ENCODE results near the gene TMCC1.
"Not testable (repeated sequence)": the region's sequence is repeated elsewhere in the genome, so short reads cannot be mapped to it uniquely, and the experiment has no call there.

TMCC1 gene

DNA sequence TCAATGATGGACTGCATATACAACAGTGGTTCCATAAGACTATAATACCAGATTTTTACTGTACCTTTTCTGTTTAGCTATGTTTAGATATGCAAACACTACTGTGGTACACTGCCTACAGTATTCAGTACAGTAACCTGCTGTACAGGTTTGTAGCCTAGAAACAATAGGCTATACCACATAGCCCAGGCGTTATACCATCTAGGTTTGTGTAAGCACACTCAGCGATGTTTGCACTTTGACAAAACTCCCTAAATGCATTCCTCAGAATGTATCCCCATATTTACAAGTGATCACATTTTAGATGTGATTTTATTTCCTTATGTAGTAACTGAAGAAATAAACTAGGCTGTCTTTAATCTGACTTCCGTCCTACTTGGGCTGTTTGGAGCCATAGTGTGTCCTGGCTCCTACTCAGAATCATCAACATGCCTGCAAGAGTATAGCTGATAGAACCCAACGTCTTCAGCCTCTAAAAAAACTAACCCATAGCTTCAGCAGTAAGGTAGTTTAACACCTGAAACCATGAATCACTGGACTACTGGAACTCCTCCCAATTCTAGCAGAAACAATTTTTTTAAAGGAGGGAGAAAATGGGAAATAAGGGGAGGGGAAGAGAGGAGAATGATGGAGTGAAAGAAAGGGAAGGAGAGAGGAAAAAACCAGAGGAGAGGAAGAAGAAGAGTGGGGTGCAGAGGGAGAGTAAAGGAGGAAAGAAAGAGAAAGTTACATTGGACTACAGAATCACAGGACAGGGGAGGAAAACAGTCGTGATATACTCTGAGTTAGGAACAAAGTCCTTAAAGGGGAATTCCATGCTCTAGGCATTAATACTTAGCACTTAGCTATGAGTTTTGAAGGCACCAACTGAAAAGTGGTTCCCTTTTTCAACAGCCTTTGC is 219.4 kb downstream of the TMCC1 start:
- no peak for DNase-seq

DNA sequence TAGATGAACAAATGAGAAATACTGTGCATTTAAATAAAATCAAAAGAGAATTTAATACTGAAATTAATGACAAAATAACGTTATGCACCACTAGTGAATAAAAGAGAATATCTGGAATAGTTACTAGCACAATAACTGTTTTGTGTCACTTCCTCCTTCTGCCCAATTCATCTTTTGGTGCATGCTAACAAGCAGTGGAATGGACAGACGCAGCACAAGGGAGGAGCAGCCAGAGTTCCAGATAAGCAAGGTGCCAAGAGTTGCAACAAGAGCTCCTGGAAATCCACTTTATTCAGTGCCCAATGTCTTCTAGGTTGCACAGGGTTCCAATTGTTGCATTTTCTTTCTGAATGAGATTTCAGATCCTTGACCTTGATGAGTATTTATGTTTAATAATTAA is 220.5 kb downstream of the TMCC1 start:
- DNase-seq: no peak

DNA sequence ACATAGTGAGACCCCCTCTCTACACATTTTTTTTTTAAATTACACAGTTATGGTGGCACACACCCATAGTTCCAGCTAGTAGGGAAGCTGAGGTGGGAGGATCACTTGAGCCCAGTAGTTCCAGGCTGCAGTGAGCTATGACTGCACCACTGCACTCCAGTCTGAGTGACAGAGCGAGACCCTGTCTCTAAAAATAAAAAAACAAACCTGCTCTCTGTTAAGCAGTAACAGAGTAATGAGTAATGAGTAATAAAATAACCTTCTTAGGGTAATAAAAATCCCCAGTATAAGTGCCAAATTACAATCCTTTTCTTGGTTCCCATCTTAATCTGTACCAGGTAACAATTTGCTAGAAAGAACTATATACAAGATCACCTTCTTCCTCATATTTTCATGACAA is 221.1 kb downstream of the TMCC1 start:
- DNase-seq: no peak

DNA sequence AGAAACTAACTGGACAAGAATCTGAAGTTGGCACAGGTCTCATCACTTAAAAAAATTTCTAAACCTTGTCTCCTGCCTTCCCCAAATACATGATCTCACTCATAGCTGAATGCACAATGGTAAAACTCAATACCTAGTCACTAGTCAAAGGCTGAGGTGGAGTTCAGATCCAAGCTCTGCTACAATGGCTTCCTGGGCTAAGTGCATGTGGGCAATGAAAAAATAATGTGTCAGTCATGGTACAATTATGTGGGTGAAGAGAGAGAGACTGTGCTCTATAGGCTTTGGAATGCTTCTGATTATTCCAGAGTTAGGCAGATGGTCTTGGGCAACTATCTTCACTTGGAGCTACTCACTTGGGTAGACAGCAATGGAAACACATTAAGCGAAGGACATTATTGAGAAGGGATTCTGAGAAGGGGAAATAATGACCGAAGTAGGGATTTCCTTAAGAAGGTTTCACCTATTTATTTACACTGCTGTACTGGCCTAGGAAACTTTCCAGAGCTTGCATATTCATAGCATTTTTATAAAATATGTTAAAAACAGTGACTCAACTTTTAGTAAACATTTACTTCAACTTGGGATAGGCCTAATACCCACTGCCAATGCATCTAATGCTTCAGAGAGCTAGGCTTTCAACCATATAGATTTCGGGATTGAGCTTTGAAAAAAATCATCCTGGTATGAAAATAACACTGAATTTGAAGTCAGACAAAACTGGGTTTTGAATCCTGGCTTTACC is 228.3 kb downstream of the TMCC1 start:
- no peak for DNase-seq

DNA sequence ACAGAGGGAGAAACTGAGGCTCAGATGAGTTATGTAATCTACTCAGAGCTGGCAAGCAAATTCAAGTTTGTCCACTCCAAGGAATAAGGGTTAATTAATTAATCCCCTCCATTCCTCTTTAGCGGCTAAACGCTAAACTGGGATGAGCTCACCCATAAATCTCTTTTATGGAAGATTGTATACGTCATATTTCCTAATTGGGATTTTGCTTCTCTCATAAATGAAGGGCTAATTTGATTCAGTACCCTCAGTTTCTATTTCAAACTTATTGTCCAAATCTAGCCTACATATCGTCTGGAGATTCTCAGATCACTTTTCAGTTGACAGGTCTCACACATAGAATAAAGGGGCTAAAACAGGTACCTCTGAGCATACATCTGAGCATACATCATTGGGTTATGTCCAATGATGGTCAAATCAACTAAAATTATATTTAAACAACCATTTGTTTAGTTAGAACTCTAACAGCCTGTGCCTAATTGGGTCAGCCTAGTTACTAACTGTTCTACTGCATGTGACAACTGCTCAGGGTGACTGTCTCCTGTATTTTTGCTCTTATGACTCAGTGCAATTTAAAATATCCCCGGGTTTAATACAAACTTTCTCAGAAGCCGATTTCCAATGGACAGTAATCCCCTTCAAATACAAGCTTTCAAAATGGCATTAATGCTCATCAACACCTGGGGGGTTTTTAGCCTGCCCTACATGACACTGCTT is 229.4 kb downstream of the TMCC1 start:
- DNase-seq: no peak

DNA sequence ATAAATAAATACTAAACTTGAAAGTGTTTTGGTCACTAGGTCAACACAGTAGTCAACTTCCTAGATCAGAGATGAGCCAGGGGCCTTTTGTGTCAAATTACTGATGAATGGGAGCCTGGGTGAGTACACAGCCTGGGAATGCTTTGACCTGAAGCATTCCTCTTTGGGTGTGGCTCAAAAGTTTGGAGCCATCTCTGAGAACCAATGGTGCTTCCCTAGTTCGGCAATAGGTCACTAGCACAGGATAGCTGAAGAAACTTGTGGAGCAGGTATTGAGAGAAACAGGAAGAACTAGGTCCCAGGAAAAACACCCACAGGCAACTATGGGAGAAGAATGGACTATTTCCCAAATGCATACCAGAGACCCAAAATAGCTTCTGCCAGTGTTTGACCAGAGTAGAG is 230.5 kb downstream of the TMCC1 start:
- DNase-seq: no peak

DNA sequence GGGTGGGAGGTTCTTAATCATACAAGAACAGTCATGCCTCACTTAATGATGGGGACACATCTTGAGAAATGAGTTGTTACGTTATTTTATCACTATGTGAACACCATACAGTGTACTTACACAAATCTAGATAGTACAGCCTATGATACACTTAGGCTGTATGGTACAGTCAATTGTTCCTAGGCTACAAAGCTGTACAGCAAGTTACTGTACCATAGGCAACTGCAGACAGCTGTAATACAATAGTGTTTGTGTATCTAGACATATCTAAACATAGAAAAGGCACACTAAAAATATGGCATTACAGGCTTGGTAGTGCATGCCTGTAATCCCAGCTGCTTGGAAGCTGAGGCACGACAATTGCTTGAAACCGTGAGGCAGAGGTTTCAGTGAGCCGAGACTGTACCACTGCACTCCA is 231.3 kb downstream of the TMCC1 start:
- no peak for DNase-seq

DNA sequence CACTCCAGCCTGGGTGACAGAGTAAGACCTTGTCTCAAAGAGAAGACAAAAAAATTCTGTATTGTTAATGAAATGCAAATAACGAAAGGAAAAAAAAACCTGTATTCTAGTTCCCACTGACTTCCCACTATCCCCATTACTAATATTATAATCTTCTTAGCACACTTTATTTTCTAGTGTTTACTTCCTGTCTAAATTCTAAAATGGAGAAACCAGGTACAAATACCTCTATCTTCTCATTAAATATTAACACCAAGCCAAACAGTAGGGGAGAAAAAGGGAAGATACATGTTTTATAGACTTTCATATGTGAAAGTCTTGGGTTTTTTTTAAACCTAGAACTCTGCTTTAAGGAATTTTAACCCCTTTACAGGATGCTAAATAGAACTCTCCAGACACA is 231.7 kb downstream of the TMCC1 start:
- DNase-seq: no peak

DNA sequence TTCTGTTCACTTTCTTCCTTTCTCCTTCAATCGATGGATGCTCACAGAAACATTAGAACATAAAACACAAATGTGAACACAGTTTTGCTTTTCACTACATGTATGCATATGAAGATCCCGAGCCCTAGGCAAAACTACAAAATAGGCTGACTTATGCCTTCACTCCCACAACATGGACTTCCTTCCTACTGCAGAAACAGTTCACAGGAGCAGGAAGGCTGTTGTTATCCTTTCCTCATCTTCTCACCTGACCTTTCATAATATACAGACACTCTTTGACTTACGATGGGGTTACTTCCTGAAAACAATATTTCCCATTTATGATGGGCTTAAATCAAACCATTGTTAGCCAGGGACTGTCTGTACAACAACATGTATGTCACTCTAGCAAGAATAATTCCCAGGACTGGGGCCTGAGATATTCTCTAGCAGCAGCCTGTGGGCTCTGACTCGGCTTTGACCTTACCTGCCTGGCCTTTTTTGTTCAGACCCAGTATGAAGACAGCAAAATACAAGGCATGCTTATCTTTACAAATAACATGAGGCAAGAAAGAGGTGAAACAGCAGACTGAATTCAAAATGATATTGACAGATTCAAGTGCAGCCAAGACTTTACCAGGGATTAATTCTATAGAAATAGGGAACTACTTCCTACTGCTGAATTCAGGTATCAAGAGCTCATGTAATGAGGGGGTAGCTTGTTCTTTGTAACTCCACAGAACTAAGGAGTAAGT is 235.2 kb downstream of the TMCC1 start:
- DNase-seq: no peak

DNA sequence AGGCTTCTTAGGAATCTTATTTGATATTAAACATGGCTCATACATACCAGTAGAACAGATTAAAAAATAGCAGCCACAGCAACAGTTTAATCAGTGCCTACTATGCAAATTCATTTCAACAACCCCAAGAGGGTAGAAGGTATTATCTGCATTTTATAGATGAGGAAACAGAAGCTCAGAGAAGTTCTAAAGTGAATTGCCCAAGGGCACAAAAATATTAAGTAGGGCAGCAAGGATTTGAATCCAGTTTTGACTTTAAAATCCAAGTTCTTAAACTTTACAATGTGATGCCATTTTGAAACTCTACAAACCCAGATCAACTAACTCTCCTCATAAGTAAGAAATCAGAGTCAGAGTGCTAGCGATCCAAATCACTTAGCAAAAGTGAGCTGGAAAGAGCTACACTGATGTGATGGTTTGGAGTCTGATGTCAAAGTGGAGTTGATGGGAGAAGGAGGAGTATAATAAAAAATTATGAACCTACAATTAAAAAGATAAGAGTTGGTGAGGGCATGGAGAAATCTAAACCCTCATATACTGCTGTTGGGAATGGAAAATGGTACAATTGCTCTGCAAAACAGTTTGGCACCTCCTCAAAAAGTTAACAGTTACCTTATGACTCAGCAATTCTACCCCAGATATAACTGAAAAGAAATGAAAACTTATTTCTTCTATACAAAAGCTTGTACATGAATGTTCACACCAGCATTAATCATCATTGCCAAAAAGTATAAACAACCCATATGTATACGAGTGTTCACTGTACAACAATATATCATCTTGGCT is 236.1 kb downstream of the TMCC1 start:
- DNase-seq: peak in 1 of 5 donors; percentile 8

DNA sequence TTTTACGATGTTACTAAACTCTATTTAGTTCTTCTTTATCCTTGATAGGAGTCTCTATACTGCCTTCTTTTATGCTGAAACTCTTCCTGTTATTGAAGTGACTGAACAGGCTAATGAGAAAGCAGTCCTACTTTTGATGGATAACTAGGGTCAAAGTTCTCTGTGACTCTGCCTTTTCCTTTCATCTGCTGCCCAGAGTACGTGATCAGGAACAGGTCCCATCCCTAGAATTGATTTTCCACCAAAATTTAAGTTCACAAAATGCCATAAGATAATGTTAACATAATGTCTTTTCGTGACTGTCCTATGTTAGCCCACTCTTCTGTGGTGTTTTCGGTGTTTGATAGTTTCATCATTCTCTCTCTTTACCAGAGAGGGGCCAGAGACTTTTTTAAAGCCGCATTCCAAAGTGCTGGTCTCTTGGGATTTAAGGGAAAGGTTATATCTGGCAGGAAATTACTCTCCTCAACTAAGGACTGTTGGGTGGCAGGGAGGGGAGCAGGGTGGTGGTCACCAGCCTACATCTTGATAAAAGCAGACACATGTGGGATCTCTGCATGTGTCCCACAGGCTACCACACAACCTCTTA is 236.8 kb downstream of the TMCC1 start:
- no peak for DNase-seq

DNA sequence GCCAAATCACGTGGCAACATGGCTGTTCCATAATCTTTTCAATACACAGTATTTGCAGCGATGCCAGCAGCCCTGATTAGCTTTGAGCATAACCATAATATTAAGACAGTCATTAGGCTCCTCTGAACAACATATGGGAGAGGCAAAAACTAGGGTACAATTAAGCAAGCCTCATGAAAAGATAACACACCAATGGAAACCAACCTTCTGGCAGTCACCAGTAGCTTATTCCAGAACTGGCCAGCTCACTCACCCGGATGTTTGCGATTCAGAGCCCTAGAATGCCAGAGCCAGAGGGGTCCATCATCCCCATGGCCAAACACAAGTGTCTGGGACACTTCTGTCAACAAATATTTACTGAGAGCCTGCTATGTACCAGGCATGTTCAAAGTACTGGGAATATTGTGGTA is 238.2 kb downstream of the TMCC1 start:
- no peak for DNase-seq

DNA sequence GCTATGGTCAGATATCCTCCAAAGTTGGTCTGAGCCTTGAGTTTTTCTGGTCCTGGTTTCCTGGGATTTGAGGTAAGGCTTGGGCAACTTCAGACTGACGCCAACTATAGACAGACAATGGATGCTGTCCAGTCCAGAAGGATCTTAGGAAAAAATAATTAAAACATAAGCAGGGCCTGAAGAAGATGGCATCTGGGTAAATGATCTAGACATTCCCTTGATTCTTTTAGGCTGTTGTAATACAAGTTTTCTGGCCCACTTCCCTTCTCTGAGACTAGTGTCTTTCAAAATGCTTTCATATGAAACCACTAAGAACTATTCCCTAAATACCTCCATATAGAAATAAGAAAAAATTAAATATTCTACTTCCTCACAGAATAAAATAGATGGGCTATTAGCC is 239.4 kb downstream of the TMCC1 start:
- DNase-seq: no peak

DNA sequence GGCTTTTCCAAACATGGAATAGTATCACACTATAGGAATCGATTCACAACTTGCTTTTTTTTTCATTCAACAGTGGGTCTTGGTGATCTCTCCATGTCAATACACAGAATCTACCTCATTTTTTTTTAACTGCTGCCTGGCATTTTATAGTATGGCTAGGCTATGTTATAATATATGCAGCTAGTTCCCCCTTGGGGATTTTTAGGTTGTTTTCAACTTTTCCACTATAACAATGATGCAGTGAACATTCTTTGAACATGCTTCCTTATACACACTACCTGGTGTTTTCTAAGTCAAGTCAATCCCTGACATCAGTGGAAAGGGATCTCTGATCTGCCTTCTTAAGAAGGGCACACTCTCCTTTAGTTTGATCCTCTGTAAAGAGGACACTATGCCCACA is 240.5 kb downstream of the TMCC1 start:
- no peak for DNase-seq

DNA sequence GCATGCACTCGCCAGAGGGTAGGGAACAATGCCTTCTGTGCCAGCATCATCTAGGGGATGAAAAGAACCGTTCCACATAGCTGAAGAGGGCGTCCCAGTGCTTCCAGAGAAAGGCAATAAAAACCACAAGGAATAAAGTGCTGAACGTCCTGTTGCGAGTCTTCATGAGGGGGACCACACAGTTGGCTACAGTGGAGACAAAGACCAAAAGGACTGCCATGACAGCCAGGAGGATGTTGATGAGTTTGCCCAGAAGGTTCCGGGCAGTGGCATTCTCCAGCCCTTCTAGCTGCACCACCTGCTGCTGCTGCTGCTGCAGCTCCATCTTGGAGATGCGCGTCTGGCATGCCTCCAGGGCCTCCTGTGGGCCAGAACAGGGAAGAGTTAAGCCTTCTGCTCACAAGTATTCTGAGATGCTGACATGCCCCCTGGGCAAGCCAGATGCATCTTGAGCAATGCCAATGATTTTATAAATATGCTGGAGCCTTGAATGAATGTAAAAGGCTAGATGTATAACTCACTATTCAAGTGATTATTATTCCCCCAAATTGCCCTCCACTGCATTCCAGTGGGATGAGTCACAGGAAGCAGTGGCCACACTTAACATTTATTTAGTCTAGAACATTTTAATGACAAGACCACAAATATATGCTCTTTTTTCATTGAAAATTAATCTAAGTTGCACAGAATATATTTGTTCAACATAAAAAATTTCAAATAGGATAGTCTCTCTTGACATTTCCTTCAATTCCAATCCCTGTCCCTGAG is 241.9 kb downstream of the TMCC1 start:
- no peak for DNase-seq

DNA sequence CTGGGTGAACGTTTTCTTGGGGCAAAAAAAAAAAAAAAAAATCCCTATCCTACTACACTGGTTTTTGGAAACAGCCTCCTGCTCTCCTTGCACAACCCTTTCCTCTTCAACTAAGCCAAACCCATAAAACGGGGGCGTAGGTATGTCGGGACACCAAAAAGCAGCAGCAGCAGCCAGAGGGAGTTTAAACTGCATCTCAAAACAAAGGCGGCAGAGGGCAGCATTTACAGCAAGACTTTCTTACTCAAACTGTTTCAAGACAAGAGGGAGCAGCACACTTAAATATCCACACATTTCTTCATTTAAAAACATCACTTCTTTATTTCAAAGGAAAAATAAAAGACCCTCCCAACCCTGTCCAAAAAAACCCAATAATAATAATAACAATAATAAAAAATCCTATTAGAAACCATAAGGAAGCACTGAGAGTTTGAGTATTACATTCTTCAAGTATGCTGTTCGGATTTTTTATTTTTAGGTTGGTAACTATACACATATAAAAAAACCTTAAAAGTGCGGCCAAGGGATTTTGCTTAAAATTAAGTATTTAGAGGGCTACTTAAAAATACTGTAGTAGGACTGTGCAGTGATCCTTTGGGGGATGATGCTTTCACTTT is 243.1 kb downstream of the TMCC1 start:
- DNase-seq: peak in 4 of 5 donors; percentile 18 to 50 (median 33)

DNA sequence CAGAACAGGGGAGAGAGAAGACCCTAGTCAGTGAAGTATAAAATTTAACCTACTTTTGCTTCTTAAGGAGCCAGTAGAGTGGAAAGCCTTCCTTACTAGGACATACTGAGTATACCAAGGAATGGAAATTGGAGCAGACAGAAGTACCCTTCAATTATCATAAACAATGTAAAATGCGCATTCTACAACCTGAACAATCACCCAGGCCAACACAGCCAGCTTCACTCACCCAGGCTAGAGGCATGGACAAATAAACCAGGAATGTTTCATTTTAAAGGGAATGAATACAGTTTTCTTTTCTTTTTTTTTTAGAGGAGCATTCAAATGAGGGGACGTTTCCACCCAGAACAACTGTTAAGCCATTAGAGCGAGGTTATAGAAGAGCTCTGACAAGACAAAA is 245.1 kb downstream of the TMCC1 start:
- no peak for DNase-seq

DNA sequence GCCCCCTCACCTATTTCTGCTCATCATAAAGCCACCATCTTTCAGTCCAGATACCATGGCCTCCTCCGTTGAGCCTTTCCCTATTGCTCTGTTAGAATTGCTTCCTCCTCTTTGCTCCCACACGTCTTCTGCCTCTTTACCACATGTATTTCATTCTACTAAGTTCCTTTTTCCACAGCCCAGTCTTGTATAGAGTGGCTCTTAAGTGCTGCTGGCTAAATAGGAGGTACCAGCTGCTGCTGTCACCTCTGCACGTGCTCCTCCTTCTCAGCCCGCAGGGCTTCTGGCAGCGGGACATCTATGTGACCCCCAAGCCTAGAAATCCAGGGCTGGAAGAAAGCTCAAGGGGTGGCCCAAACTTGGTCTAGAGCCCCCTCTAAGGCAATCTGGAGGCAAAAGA is 248.2 kb downstream of the TMCC1 start:
- DNase-seq: no peak

DNA sequence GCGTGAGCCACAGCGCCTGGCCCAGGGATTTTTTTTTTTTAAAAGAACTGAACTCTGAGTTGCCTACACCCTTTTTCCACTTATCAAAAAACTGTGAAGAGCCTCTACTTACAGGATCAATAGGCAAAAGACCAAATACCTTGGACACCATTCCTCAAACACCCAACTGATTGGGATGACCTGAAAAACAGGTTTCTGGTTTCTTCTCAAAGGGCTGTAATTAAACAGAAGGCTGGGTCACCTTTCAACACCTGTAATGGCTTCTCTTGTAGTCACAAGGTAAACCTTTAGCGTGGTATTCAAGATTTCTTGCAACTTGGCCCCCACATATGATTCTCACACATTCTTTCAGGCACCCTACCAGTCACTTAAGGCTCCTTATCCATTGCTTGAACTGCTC is 248.7 kb downstream of the TMCC1 start:
- no peak for DNase-seq

DNA sequence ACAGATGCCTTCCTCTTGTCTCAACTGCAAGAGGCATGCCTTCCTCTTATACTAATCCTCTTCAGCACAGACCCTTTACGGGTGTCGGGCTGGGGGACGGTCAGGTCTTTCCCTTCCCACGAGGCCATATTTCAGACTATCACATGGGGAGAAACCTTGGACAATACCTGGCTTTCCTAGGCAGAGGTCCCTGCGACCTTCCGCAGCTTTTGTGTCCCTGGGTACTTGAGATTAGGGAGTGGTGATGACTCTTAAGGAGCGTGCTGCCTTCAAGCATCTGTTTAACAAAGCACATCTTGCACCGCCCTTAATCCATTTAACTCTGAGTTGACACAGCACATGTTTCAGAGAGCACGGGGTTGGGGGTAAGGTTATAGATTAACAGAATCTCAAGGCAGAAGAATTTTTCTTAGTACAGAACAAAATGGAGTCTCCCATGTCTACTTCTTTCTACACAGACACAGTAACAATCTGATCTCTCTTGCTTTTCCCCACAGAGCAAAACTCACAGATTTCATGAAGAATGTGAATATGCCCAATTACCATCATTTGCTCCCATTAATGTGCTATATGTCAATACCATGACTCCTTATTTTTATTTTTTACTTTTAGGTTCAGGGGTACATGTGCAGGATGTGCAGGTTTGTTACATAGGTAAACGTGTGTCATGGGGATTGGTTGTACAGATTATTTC is 251.8 kb downstream of the TMCC1 start:
- DNase-seq: not testable (repeated sequence)

Measured in T-helper 1 cell (primary cell).